Fibroblast of skin of scalp (primary cell): ENCODE data around the gene CAMTA2.

Experiments used
- DNase-seq: peaks from one replicate; pipeline ENCODE4 v3.0.0-alpha.2; 2013

CAMTA2 gene

GRCh38 chr17:4969047-4969550 lies 18.4 kb downstream of the CAMTA2 start:
- peak; percentile 96 for DNase-seq

GRCh38 chr17:4968486-4969046 lies 18.9 kb downstream of the CAMTA2 start:
- peak; percentile 34 for DNase-seq

GRCh38 chr17:4967539-4968485 lies 19.7 kb downstream of the CAMTA2 start, which contains the start of gene SPAG7:
TSS of gene SPAG7 (minus strand) at chr17:4967817. CDS start at chr17:4967804, 13 bp downstream.
- peak; percentile 98 for DNase-seq

GRCh38 chr17:4966844-4967538 lies 20.5 kb downstream of the CAMTA2 start:
- peak; percentile 100 for DNase-seq

- no peak for DNase-seq
These were observed 22.0 kb downstream of the CAMTA2 start for GRCh38 chr17:4965311-4965986.

GRCh38 chr17:4960279-4960922 lies 27.1 kb downstream of the CAMTA2 start:
- no peak for DNase-seq

GRCh38 chr17:4959261-4959965 lies 28.1 kb downstream of the CAMTA2 start:
- no peak for DNase-seq

- DNase-seq = no peak
These were observed 29.4 kb downstream of the CAMTA2 start for GRCh38 chr17:4958102-4958501.

GRCh38 chr17:4956493-4957061 lies 30.9 kb downstream of the CAMTA2 start:
- no peak for DNase-seq

- DNase-seq = no peak
These were observed 32.4 kb downstream of the CAMTA2 start for GRCh38 chr17:4955091-4955490.

GRCh38 chr17:4953451-4953961 lies 34.0 kb downstream of the CAMTA2 start:
- peak; percentile 70 for DNase-seq

- DNase-seq = no peak
These were observed 36.0 kb downstream of the CAMTA2 start for GRCh38 chr17:4951486-4951885.

- DNase-seq = no peak
These were observed 36.7 kb downstream of the CAMTA2 start, which contains the start of gene ENO3 for GRCh38 chr17:4950746-4951204. TSS of gene ENO3 (plus strand) at chr17:4951119. CDS start at chr17:4951830, 711 bp downstream.

- no peak for DNase-seq
These were observed 37.3 kb downstream of the CAMTA2 start for GRCh38 chr17:4950075-4950745.

GRCh38 chr17:4949321-4950074 lies 38.0 kb downstream of the CAMTA2 start:
- DNase-seq = peak; percentile 72

- peak; percentile 95 for DNase-seq
These were observed 38.5 kb downstream of the CAMTA2 start for GRCh38 chr17:4948931-4949320.

GRCh38 chr17:4948166-4948930 lies 39.1 kb downstream of the CAMTA2 start, which contains the start of gene PFN1:
TSS of gene PFN1 (minus strand) at chr17:4948530. CDS start at chr17:4948394, 136 bp downstream.
- peak; percentile 96 for DNase-seq
